Stimulated activated CD8-positive, alpha-beta memory T cell treated with anti-CD3 and anti-CD28 coated beads, Interleukin-15, amount 100 ng/mL, for 48 hours (primary cell): ENCODE results near the gene SIX5.
"Not testable (repeated sequence)": the region's sequence is repeated elsewhere in the genome, so short reads cannot be mapped to it uniquely, and the experiment has no call there.

Experiments
- DNase-seq, 2 donors: peaks; one replicate each; pipeline ENCODE4 v3.0.0-alpha.2; 2020; ENCODE audit warnings: low read depth in 2 of 2

Gene SIX5

GRCh38 chr19:45768984-45769782, at the start of gene SIX5:
SIX5 (minus strand) TSS chr19:45769252; CDS start chr19:45768844, 408 bp downstream.
- peak; percentile 94 to 96 for DNase-seq

GRCh38 chr19:45817725-45818301, 48.8 kb upstream of the SIX5 start:
- DNase-seq, result no peak

- peak; percentile 90 to 91 for DNase-seq
These were observed 48.1 kb upstream of the SIX5 start for GRCh38 chr19:45817010-45817724.

- no peak for DNase-seq
These were observed 47.4 kb upstream of the SIX5 start for GRCh38 chr19:45816236-45817009.

- no peak for DNase-seq
These were observed 46.6 kb upstream of the SIX5 start for GRCh38 chr19:45815481-45816216.

GRCh38 chr19:45814851-45815480, 45.9 kb upstream of the SIX5 start, which contains the start of gene RSPH6A:
RSPH6A (minus strand) TSS chr19:45815308; CDS start chr19:45815176, 132 bp downstream.
- no peak for DNase-seq

GRCh38 chr19:45814166-45814780, 45.2 kb upstream of the SIX5 start:
- no peak for DNase-seq

- DNase-seq, result no peak
These were observed 43.2 kb upstream of the SIX5 start for GRCh38 chr19:45812297-45812696.

- DNase-seq, result no peak
These were observed 40.6 kb upstream of the SIX5 start for GRCh38 chr19:45809643-45810159.

- DNase-seq, result no peak
These were observed 36.7 kb upstream of the SIX5 start for GRCh38 chr19:45805719-45806118.

- no peak for DNase-seq
These were observed 35.8 kb upstream of the SIX5 start for GRCh38 chr19:45804959-45805230.

- DNase-seq, result no peak
These were observed 35.3 kb upstream of the SIX5 start for GRCh38 chr19:45804140-45804958.

- no peak for DNase-seq
These were observed 32.6 kb upstream of the SIX5 start for GRCh38 chr19:45801603-45802175.

- DNase-seq, result no peak
These were observed 31.1 kb upstream of the SIX5 start for GRCh38 chr19:45800070-45800553.

GRCh38 chr19:45799541-45799940, 30.5 kb upstream of the SIX5 start:
- not testable (repeated sequence) for DNase-seq

- DNase-seq, result peak in 1 of 2 donors; percentile 12
These were observed 30.0 kb upstream of the SIX5 start for GRCh38 chr19:45798995-45799517.

- no peak for DNase-seq
These were observed 25.6 kb upstream of the SIX5 start for GRCh38 chr19:45794627-45795026.

- no peak for DNase-seq
These were observed 24.8 kb upstream of the SIX5 start for GRCh38 chr19:45793876-45794275.

- no peak for DNase-seq
These were observed 24.1 kb upstream of the SIX5 start for GRCh38 chr19:45793178-45793564.
